Gastrocnemius medialis (tissue), 4 donors: Measurements from ENCODE around the gene INPPL1.

Experiments
- POLR2A ChIP-seq, 2 donors: fragments of 450-650 bp; IDR thresholded peaks; one replicate each; pipeline ENCODE4 v1.6.1; 2017; ENCODE audit warnings: antibody characterized with exemption in 2 of 2, mild to moderate bottlenecking in 2 of 2, moderate library complexity in 2 of 2
- TF ChIP-seq, protein P1 (sequence below), 5 experiments: fragments of 450-650 bp in 3 of 5; fragments of 200-600 bp in 2 of 5; sonication (generic) in 2 of 5; IDR thresholded peaks in 4 of 5; conservative IDR thresholded peaks in 1 of 5; 1 replicate in 4 of 5; 2 replicates in 1 of 5; pipeline ENCODE4 v1.5.1; 2016 to 2019; ENCODE audit warnings: antibody characterized with exemption in 5 of 5, mild to moderate bottlenecking in 3 of 5, moderate library complexity in 3 of 5

- TF ChIP-seq, protein P1, sequence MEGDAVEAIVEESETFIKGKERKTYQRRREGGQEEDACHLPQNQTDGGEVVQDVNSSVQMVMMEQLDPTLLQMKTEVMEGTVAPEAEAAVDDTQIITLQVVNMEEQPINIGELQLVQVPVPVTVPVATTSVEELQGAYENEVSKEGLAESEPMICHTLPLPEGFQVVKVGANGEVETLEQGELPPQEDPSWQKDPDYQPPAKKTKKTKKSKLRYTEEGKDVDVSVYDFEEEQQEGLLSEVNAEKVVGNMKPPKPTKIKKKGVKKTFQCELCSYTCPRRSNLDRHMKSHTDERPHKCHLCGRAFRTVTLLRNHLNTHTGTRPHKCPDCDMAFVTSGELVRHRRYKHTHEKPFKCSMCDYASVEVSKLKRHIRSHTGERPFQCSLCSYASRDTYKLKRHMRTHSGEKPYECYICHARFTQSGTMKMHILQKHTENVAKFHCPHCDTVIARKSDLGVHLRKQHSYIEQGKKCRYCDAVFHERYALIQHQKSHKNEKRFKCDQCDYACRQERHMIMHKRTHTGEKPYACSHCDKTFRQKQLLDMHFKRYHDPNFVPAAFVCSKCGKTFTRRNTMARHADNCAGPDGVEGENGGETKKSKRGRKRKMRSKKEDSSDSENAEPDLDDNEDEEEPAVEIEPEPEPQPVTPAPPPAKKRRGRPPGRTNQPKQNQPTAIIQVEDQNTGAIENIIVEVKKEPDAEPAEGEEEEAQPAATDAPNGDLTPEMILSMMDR (IDR thresholded peaks at IDR 0.05 in 4 of 5, conservative IDR thresholded peaks at IDR 0.05 in 1 of 5), result no peak
- TF ChIP-seq POLR2A (IDR thresholded peaks at IDR 0.05), result no peak
These were observed 36.3 kb upstream of the INPPL1 start for GRCh38 chr11:72188267-72188666.
